ENCODE results near the gene GAA.
"Not testable (repeated sequence)": the region's sequence is repeated elsewhere in the genome, so short reads cannot be mapped to it uniquely, and the experiment has no call there.

The GAA gene

GRCh38 chr17:80086081-80086480, 15.3 kb upstream of the GAA start:
- no peak for TF ChIP-seq CTCF (IDR thresholded peaks at IDR 0.05)
- Histone ChIP-seq H3K27ac (no peak overlapping the region), H3K36me3 (no peaks in the 10 kb centered on the region), H3K27me3 (peaks cover 23% of the 10 kb centered on the region), H3K9me3 (no peaks in the 10 kb centered on the region), H3K4me3 (ENCODE audit: low read depth in 1 of 2, low read length in 1 of 2) (no peak overlapping the region), H3K4me1 (ENCODE audit: control insufficient read depth in 1 of 2, insufficient read depth in 1 of 2, low read depth in 1 of 2, low read length in 1 of 2) (peaks cover under 1 to 8% of the 10 kb centered on the region in 2 experiments)

- no peak overlapping the region for H3K27ac ChIP-seq
- H3K4me3 ChIP-seq (ENCODE audit: low read depth in 1 of 2, low read length in 1 of 2) = no peak overlapping the region
- H3K4me1 ChIP-seq (ENCODE audit: control insufficient read depth in 1 of 2, insufficient read depth in 1 of 2, low read depth in 1 of 2, low read length in 1 of 2) = peaks cover 6 to 13% of the 10 kb centered on the region in 2 experiments
- peaks cover 23% of the 10 kb centered on the region for H3K27me3 ChIP-seq
- H3K9me3 ChIP-seq = no peaks in the 10 kb centered on the region
- no peaks in the 10 kb centered on the region for H3K36me3 ChIP-seq
- TF ChIP-seq CTCF (IDR thresholded peaks at IDR 0.05) = no peak
Observed at GRCh38 chr17:80086616-80087015, 14.8 kb upstream of the GAA start.

- Histone ChIP-seq H3K9me3 (no peaks in the 10 kb centered on the region), H3K4me3 (ENCODE audit: low read depth in 1 of 2, low read length in 1 of 2) (no peak overlapping the region), H3K27ac (no peak overlapping the region), H3K27me3 (peaks cover 23% of the 10 kb centered on the region), H3K36me3 (no peaks in the 10 kb centered on the region), H3K4me1 (ENCODE audit: control insufficient read depth in 1 of 2, insufficient read depth in 1 of 2, low read depth in 1 of 2, low read length in 1 of 2) (peaks cover 16 to 20% of the 10 kb centered on the region in 2 experiments)
- no peak for TF ChIP-seq CTCF (IDR thresholded peaks at IDR 0.05)
Observed at GRCh38 chr17:80087346-80088265, 13.8 kb upstream of the GAA start.

- TF ChIP-seq CTCF (IDR thresholded peaks at IDR 0.05) = no peak
- peaks cover 23% of the 10 kb centered on the region for H3K27me3 ChIP-seq
- no peaks in the 10 kb centered on the region for H3K9me3 ChIP-seq
- H3K36me3 ChIP-seq = no peaks in the 10 kb centered on the region
- H3K4me3 ChIP-seq (ENCODE audit: low read depth in 1 of 2, low read length in 1 of 2) = no peak overlapping the region
- H3K4me1 ChIP-seq (ENCODE audit: control insufficient read depth in 1 of 2, insufficient read depth in 1 of 2, low read depth in 1 of 2, low read length in 1 of 2) = peaks cover 35 to 37% of the 10 kb centered on the region in 2 experiments
- H3K27ac ChIP-seq = no peak overlapping the region
Observed at GRCh38 chr17:80089762-80090161, 11.6 kb upstream of the GAA start.

GRCh38 chr17:80090164-80090563, 11.2 kb upstream of the GAA start:
- H3K36me3 ChIP-seq; H3K4me3 ChIP-seq (ENCODE audit: low read depth in 1 of 2, low read length in 1 of 2); H3K9me3 ChIP-seq; H3K27ac ChIP-seq: not testable (repeated sequence)
- H3K4me1 ChIP-seq (ENCODE audit: control insufficient read depth in 1 of 2, insufficient read depth in 1 of 2, low read depth in 1 of 2, low read length in 1 of 2) = peaks cover 39 to 40% of the 10 kb centered on the region in 2 experiments
- H3K27me3 ChIP-seq = peaks cover 23% of the 10 kb centered on the region

GRCh38 chr17:80091376-80091775, 10.0 kb upstream of the GAA start:
- Histone ChIP-seq H3K4me1 (ENCODE audit: control insufficient read depth in 1 of 2, insufficient read depth in 1 of 2, low read depth in 1 of 2, low read length in 1 of 2) (peaks cover 40% of the 10 kb centered on the region in 2 experiments), H3K4me3 (ENCODE audit: low read depth in 1 of 2, low read length in 1 of 2) (no peak overlapping the region), H3K27me3 (peaks cover 22% of the 10 kb centered on the region), H3K27ac (peak overlapping the region; percentile 94), H3K9me3 (no peaks in the 10 kb centered on the region), H3K36me3 (no peaks in the 10 kb centered on the region)
- TF ChIP-seq CTCF (IDR thresholded peaks at IDR 0.05) = no peak
